ENCODE measurements around the gene OR52A1.

DNA sequence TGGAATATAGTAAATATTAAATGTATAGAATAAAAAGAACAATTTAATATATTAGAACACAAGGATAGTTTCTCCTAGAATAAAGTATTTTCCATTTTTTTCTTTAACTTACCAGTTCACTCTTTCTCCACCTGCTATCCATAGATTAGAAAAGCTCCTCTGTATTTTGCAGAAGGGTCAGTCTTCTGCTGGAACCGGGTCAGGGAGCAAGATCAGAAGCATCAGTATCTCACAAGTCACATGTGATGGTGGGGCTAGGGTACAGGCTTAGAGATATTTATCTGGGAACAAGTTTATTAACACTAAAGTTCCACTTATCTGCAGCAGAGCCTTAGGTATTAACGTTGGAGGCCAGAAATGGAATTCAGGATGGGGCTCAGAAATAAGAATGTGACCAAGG lies 17.3 kb upstream of the OR52A1 start:
- TF ChIP-seq SMC3 (IDR thresholded peaks at IDR 0.05) (no peak), EP300 (IDR thresholded peaks at IDR 0.05) (no peak), CHD2 (IDR thresholded peaks at IDR 0.05; ENCODE audit: low read length, partially characterized antibody) (no peak), POLR2AphosphoS2 (conservative IDR thresholded peaks at IDR 0.05; ENCODE audit: low read length) (no peak), ESRRA (IDR thresholded peaks at IDR 0.05; ENCODE audit: borderline replicate concordance, low read length) (no peak), JUNB (IDR thresholded peaks at IDR 0.05) (no peak), NFE2L2 (conservative IDR thresholded peaks at IDR 0.05; ENCODE audit: low read length) (no peak)
- TF ChIP-seq, protein P1, sequence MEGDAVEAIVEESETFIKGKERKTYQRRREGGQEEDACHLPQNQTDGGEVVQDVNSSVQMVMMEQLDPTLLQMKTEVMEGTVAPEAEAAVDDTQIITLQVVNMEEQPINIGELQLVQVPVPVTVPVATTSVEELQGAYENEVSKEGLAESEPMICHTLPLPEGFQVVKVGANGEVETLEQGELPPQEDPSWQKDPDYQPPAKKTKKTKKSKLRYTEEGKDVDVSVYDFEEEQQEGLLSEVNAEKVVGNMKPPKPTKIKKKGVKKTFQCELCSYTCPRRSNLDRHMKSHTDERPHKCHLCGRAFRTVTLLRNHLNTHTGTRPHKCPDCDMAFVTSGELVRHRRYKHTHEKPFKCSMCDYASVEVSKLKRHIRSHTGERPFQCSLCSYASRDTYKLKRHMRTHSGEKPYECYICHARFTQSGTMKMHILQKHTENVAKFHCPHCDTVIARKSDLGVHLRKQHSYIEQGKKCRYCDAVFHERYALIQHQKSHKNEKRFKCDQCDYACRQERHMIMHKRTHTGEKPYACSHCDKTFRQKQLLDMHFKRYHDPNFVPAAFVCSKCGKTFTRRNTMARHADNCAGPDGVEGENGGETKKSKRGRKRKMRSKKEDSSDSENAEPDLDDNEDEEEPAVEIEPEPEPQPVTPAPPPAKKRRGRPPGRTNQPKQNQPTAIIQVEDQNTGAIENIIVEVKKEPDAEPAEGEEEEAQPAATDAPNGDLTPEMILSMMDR (IDR thresholded peaks at IDR 0.05), result no peak
- TF ChIP-seq, protein P2, sequence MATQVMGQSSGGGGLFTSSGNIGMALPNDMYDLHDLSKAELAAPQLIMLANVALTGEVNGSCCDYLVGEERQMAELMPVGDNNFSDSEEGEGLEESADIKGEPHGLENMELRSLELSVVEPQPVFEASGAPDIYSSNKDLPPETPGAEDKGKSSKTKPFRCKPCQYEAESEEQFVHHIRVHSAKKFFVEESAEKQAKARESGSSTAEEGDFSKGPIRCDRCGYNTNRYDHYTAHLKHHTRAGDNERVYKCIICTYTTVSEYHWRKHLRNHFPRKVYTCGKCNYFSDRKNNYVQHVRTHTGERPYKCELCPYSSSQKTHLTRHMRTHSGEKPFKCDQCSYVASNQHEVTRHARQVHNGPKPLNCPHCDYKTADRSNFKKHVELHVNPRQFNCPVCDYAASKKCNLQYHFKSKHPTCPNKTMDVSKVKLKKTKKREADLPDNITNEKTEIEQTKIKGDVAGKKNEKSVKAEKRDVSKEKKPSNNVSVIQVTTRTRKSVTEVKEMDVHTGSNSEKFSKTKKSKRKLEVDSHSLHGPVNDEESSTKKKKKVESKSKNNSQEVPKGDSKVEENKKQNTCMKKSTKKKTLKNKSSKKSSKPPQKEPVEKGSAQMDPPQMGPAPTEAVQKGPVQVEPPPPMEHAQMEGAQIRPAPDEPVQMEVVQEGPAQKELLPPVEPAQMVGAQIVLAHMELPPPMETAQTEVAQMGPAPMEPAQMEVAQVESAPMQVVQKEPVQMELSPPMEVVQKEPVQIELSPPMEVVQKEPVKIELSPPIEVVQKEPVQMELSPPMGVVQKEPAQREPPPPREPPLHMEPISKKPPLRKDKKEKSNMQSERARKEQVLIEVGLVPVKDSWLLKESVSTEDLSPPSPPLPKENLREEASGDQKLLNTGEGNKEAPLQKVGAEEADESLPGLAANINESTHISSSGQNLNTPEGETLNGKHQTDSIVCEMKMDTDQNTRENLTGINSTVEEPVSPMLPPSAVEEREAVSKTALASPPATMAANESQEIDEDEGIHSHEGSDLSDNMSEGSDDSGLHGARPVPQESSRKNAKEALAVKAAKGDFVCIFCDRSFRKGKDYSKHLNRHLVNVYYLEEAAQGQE (IDR thresholded peaks at IDR 0.05), result no peak
- TF ChIP-seq, protein P3, sequence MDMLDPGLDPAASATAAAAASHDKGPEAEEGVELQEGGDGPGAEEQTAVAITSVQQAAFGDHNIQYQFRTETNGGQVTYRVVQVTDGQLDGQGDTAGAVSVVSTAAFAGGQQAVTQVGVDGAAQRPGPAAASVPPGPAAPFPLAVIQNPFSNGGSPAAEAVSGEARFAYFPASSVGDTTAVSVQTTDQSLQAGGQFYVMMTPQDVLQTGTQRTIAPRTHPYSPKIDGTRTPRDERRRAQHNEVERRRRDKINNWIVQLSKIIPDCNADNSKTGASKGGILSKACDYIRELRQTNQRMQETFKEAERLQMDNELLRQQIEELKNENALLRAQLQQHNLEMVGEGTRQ (IDR thresholded peaks at IDR 0.05), result no peak
- TF ChIP-seq, protein P4, sequence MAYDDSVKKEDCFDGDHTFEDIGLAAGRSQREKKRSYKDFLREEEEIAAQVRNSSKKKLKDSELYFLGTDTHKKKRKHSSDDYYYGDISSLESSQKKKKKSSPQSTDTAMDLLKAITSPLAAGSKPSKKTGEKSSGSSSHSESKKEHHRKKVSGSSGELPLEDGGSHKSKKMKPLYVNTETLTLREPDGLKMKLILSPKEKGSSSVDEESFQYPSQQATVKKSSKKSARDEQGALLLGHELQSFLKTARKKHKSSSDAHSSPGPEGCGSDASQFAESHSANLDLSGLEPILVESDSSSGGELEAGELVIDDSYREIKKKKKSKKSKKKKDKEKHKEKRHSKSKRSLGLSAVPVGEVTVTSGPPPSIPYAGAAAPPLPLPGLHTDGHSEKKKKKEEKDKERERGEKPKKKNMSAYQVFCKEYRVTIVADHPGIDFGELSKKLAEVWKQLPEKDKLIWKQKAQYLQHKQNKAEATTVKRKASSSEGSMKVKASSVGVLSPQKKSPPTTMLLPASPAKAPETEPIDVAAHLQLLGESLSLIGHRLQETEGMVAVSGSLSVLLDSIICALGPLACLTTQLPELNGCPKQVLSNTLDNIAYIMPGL (CRISPR knock-in tag; IDR thresholded peaks at IDR 0.05; ENCODE audit: borderline replicate concordance), result no peak

Measured in A549 (cell line).